Ovary (tissue), 3 donors: ENCODE data around the gene FRMD4A.

ENCODE experiments used
- CTCF ChIP-seq, 3 donors: fragments of 450-650 bp in 2 of 3; fragments of 200-600 bp in 1 of 3; IDR thresholded peaks; one replicate each; pipeline versions ENCODE4 v1.5.1 to v1.8.0; 2016 to 2022; ENCODE audit warnings: antibody characterized with exemption in 3 of 3, mild to moderate bottlenecking in 1 of 3
- EP300 ChIP-seq: sonication (generic); formaldehyde crosslinking; IDR thresholded peaks from one replicate; pipeline ENCODE4 v1.6.1; 2017; ENCODE audit warnings: antibody characterized with exemption
- POLR2A ChIP-seq: fragments of 450-650 bp; IDR thresholded peaks from one replicate; pipeline ENCODE4 v1.6.1; 2017; ENCODE audit warnings: antibody characterized with exemption, mild to moderate bottlenecking, moderate library complexity
- donor health status: DM: no; HTN: no; CAD: no.

- TF ChIP-seq POLR2A (no peak), CTCF (IDR thresholded peaks at IDR 0.05) (no peak), EP300 (no peak)
These were observed 481.9 kb downstream of the FRMD4A start for GRCh38 chr10:13848520-13849445.
